Occipital lobe (tissue), 2 donors: ENCODE measurements around the gene MOB3A. TPM values are rescaled to one million over a fixed set of nuclear protein-coding genes. Genes with fewer than 3 reads are reported as not detected.

ENCODE experiments used
- DNase-seq: peaks from one replicate; lab custom pipeline; 2025; lab: John Stamatoyannopoulos, UW
- total RNA-seq: library from RNA; depleted of rRNA; stranded (reverse); fragments of >200 nt; gene quantifications from one replicate; pipeline ENCODE4 v1.2.3, GENCODE V29; 2014

Gene MOB3A
- total RNA-seq, 1 donor from 2014 or later: 14.2 TPM

DNA sequence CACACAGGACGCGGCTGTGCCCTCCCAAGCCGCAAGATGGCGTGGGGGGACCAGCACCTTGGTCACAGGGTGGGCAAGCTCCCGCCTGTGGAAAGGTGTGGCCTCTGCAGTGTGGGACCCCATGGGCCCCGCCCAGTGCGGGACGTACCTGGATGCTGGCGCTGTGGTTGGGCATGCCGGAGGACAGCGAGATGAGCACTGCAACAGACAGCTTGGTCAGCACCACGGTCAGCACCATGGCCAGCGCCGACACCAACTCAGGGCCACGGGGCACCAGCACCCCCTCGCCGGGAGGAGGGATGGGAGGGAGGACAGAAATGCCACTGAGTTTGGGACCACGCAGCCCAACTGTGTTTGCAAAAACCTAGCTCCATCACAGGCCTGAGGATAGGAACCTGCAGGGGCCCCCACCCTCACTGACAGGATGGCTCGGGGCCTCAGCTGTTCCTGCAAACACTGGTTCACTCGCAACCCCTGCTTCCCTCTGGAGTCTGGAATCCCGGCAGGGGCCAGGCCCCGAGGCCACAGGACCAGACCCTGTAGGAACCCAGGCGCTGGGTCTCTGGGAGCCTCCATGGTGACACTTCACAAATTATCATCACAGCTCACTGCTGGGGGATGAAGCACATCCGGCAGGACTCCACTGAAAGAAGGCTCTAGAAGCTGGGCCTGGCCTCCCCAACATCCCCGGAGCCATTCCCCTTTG lies 27.7 kb upstream of the MOB3A start:
- no peak for DNase-seq

GRCh38 chr19:2122982-2123381 lies 26.9 kb upstream of the MOB3A start:
- DNase-seq: no peak

DNA sequence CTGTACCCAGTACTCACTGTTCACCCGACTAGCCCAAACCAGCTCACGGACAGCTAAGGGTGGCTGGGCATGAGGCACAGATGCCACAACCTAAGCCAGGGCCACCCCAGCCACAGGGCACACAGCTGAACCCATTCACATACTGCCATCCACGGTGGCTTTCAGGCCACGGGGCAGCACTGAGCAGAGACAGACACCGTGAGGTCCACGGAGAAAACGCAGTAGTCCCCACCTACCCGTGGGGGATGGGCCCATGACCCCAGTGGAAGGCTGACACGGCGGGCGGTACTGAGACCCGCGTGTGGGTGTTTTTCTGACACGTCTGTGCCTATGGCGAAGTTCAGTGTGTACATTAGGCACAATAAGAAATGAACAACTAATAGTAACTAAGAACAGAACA lies 26.1 kb upstream of the MOB3A start:
- no peak for DNase-seq

DNA sequence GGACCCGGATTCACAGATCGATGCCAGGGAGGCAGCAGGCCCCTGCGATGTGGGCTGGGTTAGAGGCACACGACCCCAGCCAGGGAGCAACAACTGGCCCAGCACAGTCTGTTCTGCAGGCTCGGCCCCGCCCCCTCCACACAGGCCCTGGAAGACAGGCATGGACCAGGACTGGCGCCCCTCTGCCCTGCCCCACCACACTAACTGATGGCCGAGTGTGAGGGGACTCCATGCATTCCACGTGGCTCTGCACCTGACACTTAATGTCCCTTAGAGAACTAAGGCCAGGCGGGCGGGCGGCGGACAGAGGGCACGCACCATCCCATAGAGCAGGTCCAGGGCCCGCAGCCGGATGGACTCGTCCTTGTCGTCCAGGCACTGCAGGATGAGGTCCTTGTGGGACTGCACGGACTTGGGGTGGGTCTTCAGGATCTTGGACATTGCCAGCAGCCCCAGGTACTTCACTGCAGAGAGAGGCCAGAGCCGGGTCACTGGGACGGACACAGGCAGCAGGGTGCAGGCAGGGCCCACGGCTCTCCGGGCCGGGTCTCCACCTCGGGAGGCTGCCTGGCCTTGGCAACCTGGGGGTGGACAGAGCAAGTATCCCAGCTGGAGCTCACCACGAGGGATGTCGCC lies 25.4 kb upstream of the MOB3A start:
- DNase-seq: no peak

GRCh38 chr19:2120821-2121220 lies 24.7 kb upstream of the MOB3A start:
- DNase-seq: no peak

GRCh38 chr19:2119921-2120785 lies 24.0 kb upstream of the MOB3A start:
- DNase-seq: no peak

DNA sequence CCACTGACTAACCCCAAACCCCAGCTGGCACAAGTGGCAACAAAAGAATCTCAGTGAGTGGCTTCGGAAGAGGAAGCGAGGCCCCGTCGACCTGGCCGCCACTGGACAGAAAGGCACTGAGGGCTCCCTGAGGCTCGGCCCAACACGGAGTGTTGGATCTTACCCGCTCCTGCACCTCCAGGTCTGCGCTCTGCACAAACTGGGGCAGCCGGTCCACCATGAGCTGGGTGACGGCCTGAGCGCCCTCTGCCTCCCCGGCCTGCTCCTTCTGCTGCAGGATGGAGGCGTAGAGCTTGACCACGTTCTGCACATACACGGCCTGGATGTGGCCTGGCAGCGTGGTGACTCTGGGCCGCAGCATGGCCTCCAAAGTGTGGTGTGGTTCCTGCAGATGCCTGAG lies 22.3 kb upstream of the MOB3A start:
- no peak for DNase-seq

DNA sequence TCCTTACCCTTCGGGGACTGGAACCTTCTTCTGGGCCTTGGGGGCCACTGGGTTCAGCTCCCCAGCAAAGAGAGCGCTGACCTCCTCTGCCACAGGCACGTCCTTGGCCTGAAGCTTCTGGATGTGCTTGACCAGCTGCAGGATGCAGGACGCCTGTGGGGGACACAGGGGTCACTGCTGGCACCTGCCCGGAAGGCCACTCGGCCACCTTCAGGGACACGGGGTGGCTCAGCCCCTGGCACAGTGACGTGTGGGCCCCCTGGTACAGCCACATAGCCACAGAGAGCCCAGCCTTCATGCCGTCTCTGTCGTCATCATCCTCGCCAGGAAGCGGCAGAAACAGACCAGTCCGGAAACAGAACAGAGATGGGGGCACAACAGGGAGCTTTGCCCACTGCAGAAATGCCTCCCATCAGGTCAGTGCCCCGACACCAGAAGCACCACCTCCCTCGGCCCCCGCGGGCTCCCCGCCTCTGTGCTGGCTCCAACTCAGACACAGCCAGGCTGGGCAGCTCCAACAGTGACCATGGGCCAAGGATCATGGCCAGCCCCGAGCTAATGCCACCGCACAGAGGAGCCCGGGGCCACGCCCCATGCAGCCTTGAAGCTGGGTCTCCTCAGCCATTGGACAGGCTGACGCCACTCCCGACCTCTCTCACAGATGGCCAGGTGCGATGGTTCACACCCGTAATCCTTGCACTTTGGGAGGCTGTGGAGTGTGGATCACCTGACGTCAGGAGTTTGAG lies 21.3 kb upstream of the MOB3A start:
- DNase-seq: no peak

- DNase-seq: no peak
These were observed 20.4 kb upstream of the MOB3A start for GRCh38 chr19:2116507-2116906.

- DNase-seq: no peak
These were observed 19.8 kb upstream of the MOB3A start for GRCh38 chr19:2115911-2116426.

- DNase-seq: no peak
These were observed 19.2 kb upstream of the MOB3A start for GRCh38 chr19:2115324-2115723.

DNA sequence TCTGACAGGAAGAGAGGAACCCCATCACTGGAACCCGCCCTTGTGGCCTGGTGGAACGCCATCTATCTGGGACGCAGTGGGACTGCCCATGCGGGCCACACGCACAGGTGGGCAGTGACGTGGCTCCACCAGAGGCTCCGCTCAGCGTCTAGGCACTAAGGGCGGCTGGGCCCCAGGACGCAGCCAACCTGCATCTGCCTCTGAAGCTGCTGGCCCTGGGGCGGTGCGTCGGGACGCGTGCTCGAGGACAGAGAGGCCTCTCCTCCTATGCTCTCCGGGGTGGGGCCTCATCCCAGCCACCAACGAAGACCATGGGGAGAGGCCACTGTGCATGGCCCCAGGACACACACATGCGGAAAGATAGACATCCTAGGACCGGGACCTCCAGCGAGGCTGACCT lies 18.7 kb upstream of the MOB3A start:
- no peak for DNase-seq

- no peak for DNase-seq
These were observed 18.1 kb upstream of the MOB3A start for GRCh38 chr19:2114218-2114617.

DNA sequence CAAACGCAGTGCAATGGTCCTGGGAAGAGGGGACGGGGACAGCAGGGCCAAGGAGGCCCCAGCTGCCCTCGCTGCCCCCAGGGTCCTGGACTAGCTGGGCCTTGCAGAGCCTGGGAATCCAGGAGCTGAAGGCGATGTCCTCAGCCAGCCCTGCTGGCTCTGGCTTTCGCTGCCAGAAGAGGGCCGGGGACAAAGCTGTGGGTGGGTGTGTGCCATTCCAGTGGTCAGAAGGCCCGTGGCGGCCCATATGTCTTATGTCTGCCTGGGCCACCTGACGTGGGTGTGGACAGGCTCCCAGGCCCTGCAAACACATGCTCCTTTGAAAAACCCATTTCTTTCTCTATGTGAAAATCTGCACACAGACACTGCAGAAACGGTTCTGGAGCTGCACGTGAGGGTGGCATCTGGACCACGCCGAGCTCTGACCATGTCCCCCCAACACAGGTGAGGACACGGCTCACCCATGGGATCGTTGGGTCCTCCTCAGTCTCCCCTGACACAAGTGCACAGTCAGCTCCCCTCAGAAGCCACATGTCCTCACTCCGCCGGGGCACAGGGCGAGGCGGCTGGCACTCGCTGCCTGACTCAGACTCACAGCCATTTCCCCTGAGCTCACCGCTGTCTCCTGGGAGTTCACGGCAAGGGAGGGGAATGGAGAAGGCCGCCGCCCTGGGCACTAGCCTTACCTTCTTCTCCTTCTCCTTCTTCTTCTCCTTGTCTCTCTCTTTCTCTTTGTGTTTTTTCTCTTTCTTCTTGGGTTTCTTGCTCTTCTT lies 17.5 kb upstream of the MOB3A start:
- DNase-seq: no peak

GRCh38 chr19:2112516-2113320 lies 16.6 kb upstream of the MOB3A start:
- DNase-seq: no peak

DNA sequence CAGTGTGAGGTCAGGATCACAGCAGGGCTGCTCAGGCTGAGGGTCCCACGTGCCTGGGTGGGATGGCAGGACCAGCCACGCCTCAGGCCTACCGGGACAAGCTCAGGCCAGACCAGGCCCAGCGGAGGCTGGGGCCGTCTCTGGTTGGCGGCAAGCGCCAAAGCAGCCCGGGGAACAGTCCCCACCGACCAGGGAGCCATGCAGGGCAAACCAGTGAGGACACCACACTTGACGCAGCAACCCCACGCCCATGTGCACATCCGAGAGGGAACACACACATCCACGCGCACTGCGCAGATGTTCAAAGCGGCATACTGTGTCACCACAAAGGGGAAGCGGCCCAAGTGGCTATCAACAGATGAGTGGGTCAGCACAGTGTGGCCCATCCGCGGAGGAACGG lies 15.8 kb upstream of the MOB3A start:
- no peak for DNase-seq

GRCh38 chr19:2111425-2111824 lies 15.3 kb upstream of the MOB3A start:
- DNase-seq: no peak

DNA sequence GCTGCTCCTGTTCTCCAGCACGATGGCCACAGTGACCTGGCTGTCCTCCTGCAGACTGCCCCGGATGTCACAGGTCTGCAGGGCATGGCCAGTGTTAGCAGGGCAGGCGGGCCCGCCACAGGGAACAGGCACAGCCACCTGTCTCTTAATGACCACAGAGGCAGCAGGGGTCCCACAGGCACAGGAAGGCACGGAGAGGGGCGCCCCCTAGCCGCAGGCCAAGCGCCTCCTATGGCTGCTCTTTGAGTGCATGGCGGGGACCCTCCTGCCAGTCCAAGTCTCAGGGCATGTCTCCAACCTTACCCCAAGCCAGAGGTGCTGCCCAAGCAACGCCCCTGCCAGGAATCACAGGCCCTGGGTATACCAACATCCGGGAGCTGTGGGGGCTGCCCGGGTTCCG lies 14.7 kb upstream of the MOB3A start:
- no peak for DNase-seq

DNA sequence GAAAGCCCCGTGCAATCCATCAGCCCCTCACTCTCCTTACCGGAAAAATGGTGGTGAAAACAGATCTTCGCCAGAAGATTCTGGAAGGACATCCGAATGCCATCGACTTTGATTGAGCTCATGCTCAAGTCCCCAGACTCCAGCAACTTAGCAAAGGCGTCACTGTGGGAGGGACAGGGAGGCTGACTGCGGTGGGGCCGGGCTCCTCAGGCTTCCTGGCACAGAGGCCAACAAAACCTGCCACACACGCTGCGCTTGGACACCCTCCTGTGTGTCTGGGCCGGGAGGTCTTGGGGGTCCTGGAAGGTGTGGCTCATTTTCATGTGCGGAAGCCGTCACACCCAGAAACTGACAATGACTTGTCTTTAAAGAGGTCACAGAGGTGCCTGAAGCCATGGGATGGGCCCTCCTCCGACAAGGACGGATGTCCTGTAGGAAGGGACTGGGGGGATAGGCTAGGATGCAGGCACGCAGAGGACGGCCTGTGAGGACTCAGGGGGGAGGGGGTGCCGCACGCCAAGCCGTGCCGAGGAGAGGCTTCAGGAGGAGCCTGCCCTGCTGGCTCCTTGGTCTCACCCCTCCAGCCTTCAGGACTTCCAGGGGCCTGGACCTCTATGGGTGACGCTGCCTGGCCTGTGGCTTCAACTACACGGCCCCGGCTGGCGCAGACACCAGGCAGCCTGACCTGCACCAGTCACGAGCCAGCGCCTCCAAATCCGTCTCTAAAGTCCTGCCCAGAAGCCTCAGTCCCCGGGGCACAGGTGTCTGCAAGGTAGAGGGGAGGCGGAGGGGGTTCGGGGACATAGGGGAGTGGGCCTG lies 13.1 kb upstream of the MOB3A start:
- no peak for DNase-seq
